ENCODE measurements around the gene OR7G3.

OR7G3 gene

DNA sequence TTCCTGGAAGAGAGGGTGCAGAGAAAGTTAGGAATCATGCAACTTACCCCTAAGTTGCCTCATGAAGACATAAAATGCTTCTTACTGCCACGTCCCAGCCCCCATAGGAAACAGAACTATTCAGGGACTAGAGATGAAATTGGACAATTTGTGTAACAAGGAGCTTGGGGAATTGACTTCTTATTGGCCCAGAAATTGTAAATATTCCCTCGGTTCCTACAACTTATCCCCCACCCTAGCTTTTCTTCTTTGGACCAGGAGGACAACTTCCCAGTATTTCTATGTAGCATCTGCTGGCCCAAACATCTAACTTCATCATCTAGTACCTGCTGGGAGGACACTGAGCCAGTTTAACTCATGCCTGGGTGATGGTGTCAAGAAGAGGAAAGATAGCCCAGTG, 40.0 kb downstream of the OR7G3 start, which contains the start of gene OR1M1:
Gene OR1M1, plus strand, starts transcription at position 301 of the 400 bp plus-strand sequence. CDS start 6,184 bp downstream, outside the sequence.
- no peak for DNase-seq

DNA sequence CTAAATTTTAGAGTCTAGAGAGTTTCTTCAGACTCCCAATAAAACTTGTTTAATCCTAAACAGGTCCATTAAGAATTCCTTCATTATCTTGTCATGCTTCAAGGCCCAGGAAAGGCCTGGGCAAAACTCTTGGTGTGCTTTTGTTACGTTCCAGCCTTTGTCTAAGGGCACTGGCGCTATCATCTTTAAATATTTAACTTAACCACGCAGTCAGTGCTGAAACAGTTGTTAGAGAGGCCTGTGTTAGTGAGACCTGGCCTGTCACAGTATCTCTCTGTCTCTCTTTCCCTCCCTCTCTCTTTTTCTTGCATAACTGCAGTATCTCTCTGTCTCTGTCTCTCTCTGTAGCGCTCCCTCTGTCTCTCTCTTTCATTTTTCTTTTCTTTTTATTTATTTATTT, 48.1 kb downstream of the OR7G3 start:
- DNase-seq = no peak

DNA sequence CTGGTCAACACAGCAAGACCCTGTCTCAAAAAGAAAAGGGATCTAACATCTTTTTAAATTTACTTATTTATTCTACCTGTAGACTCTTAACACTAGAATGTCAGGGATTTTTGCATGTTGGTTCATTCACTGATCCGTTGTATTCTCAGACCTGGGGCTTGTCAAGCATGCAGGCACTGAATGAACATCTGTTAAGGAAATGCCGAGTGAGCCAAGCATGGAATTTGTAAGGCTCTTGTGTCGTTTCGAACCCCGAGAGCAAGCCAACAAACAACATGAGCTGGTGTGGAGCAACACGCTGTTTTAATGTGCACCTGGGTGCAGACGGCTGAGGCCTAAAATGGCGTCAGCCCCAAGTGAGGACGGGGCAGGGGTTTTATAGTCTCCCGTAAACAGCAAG, 49.8 kb downstream of the OR7G3 start:
- DNase-seq = no peak

Measured in cortex of kidney (tissue), 1 donor.